GM12892 (cell line): ENCODE results near the gene OR10G2.

Experiments
- POLR2A ChIP-seq: IDR thresholded peaks from 2 replicates; pipeline ENCODE4 v1.6.1; 2011; ENCODE audit warnings: low read depth, low read length, control low read depth
- POLR2AphosphoS5 ChIP-seq: IDR thresholded peaks from 2 replicates; pipeline ENCODE4 v1.6.1; 2011; ENCODE audit warnings: low read depth, low read length, control low read depth

DNA sequence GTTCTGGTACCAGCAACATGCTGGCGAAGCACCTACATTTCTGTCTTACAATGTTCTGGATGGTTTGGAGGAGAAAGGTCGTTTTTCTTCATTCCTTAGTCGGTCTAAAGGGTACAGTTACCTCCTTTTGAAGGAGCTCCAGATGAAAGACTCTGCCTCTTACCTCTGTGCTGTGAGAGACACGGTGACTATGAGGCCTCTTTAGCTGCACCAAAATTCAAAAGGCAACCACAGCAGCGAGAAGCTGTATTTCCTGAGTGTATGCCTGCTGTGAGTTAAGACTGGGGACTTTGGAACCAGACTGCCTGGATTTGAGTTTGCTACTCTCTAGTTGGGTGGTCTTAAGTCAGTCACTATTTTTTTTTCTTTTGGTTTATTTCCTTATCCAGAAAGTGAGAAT, 8.7 kb upstream of the OR10G2 start:
- TF ChIP-seq POLR2A (no peak), POLR2AphosphoS5 (no peak)
